ENCODE data around the gene USP48.

GRCh38 chr1:21647431-21648351 lies 135.3 kb downstream of the USP48 start:
- TF ChIP-seq CTCF (IDR thresholded peaks at IDR 0.05; ENCODE audit: insufficient read depth, low read length, poor library complexity, severe bottlenecking) (no peak), EZH2phosphoT487 (conservative IDR thresholded peaks at IDR 0.05; ENCODE audit: low read length) (no peak)
